HepG2 (cell line): ENCODE data around the gene SRRM1. TPM values are rescaled to one million over a fixed set of nuclear protein-coding genes. Genes with fewer than 3 reads are reported as not detected.

Experiments
- ATAD3A ChIP-seq: sonication (generic); formaldehyde crosslinking; IDR thresholded peaks from 2 replicates; pipeline ENCODE4 v1.4.0; 2020; ENCODE audit warnings: missing genetic modification reagents
- BCL6 ChIP-seq: IDR thresholded peaks from 2 replicates; pipeline ENCODE4 v1.6.1; 2016; ENCODE audit warnings: missing genetic modification reagents, missing compliant biosample characterization
- HES4 ChIP-seq: sonication (generic); formaldehyde crosslinking; IDR thresholded peaks from 2 replicates; pipeline ENCODE4 v1.9.0; 2021; ENCODE audit warnings: mild to moderate bottlenecking, missing genetic modification reagents, borderline replicate concordance
- KIAA2018 ChIP-seq: sonication (generic); formaldehyde crosslinking; IDR thresholded peaks from 2 replicates; pipeline ENCODE4 v1.5.0; 2020; ENCODE audit warnings: mild to moderate bottlenecking, missing genetic modification reagents, borderline replicate concordance
- PATZ1 ChIP-seq: sonication (generic); formaldehyde crosslinking; IDR thresholded peaks from 2 replicates; pipeline ENCODE4 v1.4.0; 2020; ENCODE audit warnings: missing genetic modification reagents
- SATB2 ChIP-seq: sonication (generic); formaldehyde crosslinking; IDR thresholded peaks from 2 replicates; pipeline ENCODE4 v1.5.0; 2020; ENCODE audit warnings: missing genetic modification reagents
- SOX5 ChIP-seq: IDR thresholded peaks from 2 replicates; pipeline ENCODE4 v1.6.1; 2016; ENCODE audit warnings: borderline replicate concordance
- ZBTB34 ChIP-seq: sonication (generic); formaldehyde crosslinking; IDR thresholded peaks from 2 replicates; pipeline ENCODE4 v1.8.0; 2022; ENCODE audit warnings: mild to moderate bottlenecking, missing genetic modification reagents
- ZBTB38 ChIP-seq: sonication (generic); formaldehyde crosslinking; IDR thresholded peaks from 2 replicates; pipeline ENCODE4 v1.5.1; 2020; ENCODE audit warnings: mild to moderate bottlenecking, missing genetic modification reagents
- ZBTB7A ChIP-seq: sonication (generic); formaldehyde crosslinking; IDR thresholded peaks from 2 replicates; pipeline ENCODE4 v1.8.0; 2022; ENCODE audit warnings: mild to moderate bottlenecking, missing genetic modification reagents
- ZNF550 ChIP-seq: sonication (generic); formaldehyde crosslinking; IDR thresholded peaks from 2 replicates; pipeline ENCODE4 v1.4.0; 2020; ENCODE audit warnings: mild to moderate bottlenecking, missing genetic modification reagents, borderline replicate concordance
- ZNF556 ChIP-seq: sonication (generic); formaldehyde crosslinking; IDR thresholded peaks from 2 replicates; pipeline ENCODE4 v1.4.0; 2020; ENCODE audit warnings: mild to moderate bottlenecking, missing genetic modification reagents, borderline replicate concordance
- ZSCAN20 ChIP-seq: sonication (generic); formaldehyde crosslinking; IDR thresholded peaks from 2 replicates; pipeline ENCODE4 v1.4.0; 2020; ENCODE audit warnings: missing genetic modification reagents, mild to moderate bottlenecking, borderline replicate concordance
- polyA plus RNA-seq, 8 experiments: library from polyadenylated mRNA; depleted of rRNA in 3 of 8; stranded (reverse) in 7 of 8; unstranded in 1 of 8; fragments of >200 nt; fragmentation: Illumina TruSeq in 4 of 8; extraction: Trizol in 4 of 8; gene quantifications; 2 replicates each; pipeline versions ENCODE4 v1.2.1 to v1.2.3, GENCODE V29; 2011 to 2016; ENCODE audit warnings: low read depth in 4 of 8, missing spikeins in 1 of 8, mixed read lengths in 1 of 8; ENCODE audit not compliant: insufficient read depth in 1 of 8
- total RNA-seq, 5 experiments: library from RNA; depleted of rRNA; stranded (reverse); fragments of >200 nt; fragmentation: Illumina TruSeq; extraction: Trizol; gene quantifications; 2 replicates each; pipeline ENCODE4 v1.2.3, GENCODE V29; 2016; ENCODE audit warnings: low read depth in 1 of 5
- TF ChIP-seq, protein P1 (sequence below): sonication (generic); formaldehyde crosslinking; IDR thresholded peaks from 2 replicates; pipeline ENCODE4 v1.4.0; 2020; ENCODE audit warnings: missing genetic modification reagents

Gene SRRM1
- total and polyA plus RNA-seq, 2 of the 13 experiments (the other 11 are each of a cell fraction or from before 2014, with no cell fraction given) = 31.6 to 44.5 TPM

DNA sequence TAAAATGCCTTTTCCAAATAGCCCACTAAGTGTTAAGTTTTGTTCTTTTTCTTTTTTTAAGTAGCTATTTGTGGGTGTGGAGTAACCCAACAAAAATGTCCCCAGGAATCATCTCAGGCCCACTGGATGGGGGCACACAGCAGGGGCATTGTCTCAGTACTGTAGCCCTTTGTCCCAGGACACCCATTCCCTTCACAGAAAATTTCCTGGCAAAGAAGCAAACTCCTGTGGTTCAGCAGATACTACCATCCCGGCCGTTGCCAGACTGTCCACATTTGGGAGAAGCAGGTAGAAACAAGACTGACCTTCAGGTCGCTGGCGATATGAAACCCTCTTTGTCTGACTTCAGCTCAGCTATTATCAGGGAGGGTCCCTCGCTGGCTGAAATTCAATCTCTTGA is 23.7 kb upstream of the SRRM1 start (continued):
- TF ChIP-seq PATZ1 (CRISPR knock-in tag) (peak; percentile 10; the same call in 1 of the 2 replicates), HES4 (CRISPR knock-in tag) (no peak), SOX5 (peak; percentile 30; the same call in 1 of the 2 replicates), ZNF550 (CRISPR knock-in tag) (no peak), SATB2 (no peak), KIAA2018 (CRISPR knock-in tag) (no peak), ZSCAN20 (CRISPR knock-in tag) (no peak), ZBTB34 (0 out of 2 replicates have a peak, but pooled peaks have one; percentile 36), ATAD3A (CRISPR knock-in tag) (no peak), ZBTB38 (CRISPR knock-in tag) (no peak), ZNF556 (CRISPR knock-in tag) (no peak), ZBTB7A (no peak), BCL6 (CRISPR knock-in tag) (no peak)
- TF ChIP-seq, protein P1, sequence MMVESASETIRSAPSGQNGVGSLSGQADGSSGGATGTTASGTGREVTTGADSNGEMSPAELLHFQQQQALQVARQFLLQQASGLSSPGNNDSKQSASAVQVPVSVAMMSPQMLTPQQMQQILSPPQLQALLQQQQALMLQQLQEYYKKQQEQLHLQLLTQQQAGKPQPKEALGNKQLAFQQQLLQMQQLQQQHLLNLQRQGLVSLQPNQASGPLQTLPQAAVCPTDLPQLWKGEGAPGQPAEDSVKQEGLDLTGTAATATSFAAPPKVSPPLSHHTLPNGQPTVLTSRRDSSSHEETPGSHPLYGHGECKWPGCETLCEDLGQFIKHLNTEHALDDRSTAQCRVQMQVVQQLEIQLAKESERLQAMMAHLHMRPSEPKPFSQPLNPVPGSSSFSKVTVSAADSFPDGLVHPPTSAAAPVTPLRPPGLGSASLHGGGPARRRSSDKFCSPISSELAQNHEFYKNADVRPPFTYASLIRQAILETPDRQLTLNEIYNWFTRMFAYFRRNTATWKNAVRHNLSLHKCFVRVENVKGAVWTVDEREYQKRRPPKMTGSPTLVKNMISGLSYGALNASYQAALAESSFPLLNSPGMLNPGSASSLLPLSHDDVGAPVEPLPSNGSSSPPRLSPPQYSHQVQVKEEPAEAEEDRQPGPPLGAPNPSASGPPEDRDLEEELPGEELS (CRISPR knock-in tag) = no peak
